Germinal center (tissue), 1 donor: ENCODE data around the gene STAT6.
"Not testable (repeated sequence)": the region's sequence is repeated elsewhere in the genome, so short reads cannot be mapped to it uniquely, and the experiment has no call there.

Source experiments
- DNase-seq: peaks from one replicate; pipeline ENCODE4 v3.0.0; 2012; ENCODE audit warnings: mixed read lengths, low spot score

The STAT6 gene

GRCh38 chr12:57126061-57126460, 14.9 kb upstream of the STAT6 start:
- DNase-seq: no peak

DNA sequence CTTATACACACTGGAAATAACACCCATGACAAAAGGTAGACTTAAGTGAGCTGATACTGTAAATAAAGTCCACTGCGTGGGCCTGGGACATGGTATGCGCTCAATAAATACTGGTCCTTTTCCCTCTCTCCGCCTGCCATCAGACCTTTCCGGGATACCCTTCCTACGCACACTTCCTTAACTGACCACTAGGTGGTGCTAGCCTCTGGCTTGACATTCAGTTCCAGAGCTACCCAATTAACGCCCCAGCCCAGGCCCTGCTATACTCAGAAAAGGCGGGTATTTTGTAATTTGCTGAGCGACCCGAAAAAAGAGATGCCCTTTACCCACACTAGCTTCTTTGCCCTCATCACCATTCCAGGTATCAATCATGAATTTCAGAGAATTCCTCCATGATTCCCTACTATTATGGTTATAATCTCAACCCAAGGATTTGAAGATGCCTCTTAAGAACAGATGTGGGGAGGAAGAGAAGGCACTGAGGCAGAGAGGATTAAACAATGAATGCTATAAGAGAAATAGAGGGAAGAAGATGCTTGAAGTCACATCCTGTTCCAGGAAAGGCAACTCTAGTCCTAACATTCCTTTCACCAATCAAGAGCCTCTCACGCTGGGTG, 13.2 kb upstream of the STAT6 start:
- DNase-seq: peak; percentile 79

DNA sequence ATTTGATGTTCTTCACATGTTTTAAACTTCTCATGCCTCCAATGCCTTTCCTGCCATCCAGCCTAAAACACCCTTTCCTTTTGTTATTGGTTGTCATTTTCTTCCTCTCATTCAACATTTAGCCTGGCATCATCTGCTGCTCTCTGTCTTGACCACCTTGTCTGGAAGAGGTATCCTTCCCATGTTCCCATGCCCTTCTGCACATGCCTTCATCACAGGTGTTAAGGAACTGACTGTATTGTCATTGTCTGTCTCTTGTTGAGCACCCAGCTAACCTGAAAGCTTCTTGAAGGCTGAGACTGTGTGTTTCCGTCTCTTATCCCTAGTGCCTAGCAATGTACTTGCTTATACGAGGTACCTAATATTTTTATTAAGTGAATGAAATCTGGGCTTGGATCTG, 12.7 kb upstream of the STAT6 start:
- no peak for DNase-seq

DNA sequence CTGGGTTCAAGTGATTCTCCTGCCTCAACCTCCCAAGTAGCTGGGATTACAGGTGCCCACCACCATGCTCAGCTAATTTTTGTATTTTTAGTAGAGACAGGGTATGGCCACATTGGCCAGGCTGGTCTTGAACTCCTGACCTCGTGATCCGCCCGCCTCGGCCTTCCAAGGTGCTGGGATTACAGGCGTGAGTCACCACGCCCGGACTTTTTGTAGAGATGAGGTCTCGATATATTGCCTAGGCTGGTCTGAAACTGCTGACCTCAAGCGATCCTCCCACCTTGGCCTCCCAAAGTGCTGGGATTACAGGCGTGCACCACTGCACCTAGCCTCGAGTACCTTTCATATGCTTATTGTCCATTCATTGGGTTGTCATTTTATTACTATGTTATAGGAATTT, 9.6 kb upstream of the STAT6 start:
- DNase-seq: not testable (repeated sequence)

- DNase-seq: no peak
Observed at GRCh38 chr12:57119294-57120085, 8.3 kb upstream of the STAT6 start.

- no peak for DNase-seq
Observed at GRCh38 chr12:57118711-57119271, 7.6 kb upstream of the STAT6 start.

DNA sequence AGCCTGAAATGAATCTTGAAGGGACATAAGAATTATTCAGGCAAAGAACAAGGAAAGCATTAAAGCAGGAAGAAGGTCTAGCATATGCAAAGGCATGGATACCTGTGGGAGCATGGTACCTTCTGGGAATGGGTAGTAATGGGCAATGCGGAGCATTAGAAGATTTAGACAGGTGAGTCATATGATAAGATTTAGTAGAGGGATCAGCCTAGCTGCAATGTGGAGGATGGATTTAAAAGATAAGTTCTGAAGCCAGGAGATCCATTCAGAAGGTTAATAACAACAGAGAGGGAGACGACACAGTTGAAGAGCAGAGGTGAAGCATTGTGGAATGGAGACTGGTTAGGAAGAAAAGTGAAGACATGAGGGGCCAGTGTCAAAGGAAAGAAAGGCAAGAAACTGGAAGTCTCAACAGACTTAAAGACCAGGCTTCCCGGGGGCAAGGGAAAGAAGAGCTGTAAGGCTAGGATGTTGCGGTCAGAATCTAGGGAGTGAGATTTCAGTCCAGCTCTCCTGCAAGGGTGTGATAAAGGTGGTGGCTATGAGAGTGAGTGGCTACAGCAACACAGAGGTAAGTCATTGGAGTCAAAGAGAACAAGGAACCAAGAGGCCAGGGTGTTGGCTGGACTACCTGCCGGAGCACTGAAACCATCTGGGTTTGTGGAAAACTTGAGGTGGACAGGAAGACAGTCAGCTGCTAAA, 5.6 kb upstream of the STAT6 start:
- DNase-seq: no peak

DNA sequence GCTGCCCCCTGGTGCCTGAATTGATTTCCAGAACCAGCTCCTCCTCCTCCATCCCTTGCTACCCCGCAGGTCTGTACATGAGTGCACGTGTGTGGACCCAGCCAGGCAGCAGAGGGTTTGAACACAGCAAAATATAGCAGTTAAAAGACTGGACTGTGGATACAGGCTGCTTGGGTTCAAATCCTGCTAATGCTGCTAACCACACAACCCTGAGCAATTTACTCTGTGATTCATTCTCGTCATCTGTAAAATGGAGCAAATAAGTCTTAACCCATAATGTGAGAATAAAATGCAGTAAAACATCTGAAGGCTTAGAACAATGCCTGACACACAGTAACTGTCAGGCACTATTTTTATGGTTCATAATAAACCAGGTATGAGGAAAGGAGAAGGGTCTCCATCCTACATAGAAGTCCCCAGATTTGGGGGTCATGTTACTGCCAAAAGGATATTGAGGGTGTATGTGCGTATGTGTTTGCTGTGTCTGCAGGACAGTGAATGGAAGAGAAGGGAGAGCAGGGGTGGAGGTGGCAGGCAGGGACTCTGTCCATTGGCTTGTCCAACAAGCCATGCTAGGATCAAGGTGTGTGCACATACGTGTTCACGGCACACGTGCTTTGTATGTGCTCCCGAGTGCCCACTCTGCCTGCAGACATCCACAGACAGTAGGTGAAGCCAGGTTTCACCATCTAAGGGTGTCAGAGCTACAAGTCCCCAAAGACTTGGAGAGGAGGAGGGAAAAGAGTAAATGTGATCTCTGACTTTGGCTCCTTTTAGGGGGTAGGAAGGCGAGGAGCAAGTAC, 1.5 kb upstream of the STAT6 start:
- DNase-seq: no peak

DNA sequence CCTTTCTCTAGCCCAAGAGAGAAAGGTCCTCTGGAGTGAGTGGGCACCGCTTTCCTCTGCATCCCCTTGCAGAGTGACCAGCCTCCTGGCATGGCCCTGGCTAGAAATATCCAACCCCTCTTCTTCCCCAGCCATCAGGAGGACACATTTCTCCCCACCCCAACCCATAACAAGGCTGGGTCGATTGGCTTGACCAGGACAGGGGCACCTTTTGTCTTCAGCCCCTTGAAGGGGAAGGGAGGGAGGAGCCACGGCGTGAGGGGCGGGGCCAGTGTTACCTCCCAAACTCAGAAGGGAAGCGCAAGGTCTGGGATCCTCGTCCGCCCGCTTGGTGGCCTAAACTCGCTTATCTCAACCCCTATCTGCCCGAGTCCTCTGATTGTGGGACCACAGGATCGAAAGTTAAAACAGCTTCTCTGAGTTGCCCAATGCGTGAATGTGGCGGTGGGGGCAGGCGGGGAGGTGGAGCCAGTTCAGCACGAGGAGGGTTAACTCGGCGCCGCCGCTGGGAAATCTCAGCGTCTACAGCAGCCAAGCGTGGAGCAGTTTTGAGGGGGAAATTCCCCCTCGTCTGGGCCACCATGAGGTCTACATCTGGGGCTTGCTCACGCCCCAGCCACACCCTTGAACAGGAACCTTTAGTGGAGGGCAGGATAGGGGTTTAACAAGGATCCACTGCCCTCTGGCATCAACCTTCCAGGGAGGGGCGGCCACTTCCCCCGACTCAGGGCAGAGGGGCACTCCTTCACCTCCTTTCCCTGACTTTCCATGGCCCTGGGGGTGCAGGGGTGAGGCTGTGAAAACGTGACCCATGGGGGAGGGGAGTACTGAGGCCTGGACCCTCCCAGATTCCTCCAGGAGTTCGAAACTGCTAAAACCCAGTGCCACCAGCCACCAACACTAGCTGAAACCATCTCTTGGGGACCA, 795 bp downstream of the STAT6 start:
- peak; percentile 68 for DNase-seq

DNA sequence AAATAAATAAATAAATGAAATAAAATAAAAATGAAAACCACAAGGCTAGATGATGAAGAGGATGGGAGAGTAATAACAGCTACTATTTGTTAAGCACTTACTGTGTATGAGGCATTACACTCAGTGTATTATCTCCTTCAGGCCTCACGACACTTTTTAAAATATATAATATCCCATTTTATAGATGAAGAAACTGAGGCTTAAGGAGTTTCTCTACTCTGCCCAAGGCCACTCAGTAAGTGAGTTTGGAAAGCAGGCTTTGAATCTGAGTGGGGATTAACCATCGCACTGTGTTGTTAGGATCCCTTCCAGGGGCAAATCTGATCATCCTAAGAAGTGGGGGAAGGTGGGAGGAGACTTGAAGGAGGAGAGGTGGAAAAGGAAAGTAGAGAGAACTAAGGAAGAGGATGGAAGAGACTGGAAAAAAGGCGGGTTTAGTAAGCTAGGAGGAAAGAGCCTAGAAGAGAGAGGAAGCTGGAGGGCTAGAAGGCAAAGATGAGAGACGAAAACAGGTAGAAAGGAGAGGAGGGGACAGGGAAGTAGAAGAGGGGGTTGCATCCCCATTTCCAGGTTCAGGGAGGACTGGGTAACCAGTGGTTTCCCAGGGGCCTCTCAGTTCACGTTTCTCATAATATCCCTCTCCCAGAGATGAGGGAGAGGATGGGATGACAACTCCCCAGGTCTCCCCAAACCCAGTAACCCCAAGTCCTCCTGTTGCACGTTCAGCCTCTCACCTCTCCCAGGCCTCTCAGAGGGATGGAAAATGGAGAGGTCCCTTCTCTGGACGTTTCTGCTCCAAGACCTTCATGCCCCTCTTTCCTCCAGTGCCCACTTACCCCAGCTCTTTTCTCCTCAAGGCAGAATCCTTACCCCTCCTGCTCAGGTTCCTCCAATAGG, 1.7 kb downstream of the STAT6 start:
- no peak for DNase-seq

- no peak for DNase-seq
Observed at GRCh38 chr12:57107456-57108155, 3.6 kb downstream of the STAT6 start.

DNA sequence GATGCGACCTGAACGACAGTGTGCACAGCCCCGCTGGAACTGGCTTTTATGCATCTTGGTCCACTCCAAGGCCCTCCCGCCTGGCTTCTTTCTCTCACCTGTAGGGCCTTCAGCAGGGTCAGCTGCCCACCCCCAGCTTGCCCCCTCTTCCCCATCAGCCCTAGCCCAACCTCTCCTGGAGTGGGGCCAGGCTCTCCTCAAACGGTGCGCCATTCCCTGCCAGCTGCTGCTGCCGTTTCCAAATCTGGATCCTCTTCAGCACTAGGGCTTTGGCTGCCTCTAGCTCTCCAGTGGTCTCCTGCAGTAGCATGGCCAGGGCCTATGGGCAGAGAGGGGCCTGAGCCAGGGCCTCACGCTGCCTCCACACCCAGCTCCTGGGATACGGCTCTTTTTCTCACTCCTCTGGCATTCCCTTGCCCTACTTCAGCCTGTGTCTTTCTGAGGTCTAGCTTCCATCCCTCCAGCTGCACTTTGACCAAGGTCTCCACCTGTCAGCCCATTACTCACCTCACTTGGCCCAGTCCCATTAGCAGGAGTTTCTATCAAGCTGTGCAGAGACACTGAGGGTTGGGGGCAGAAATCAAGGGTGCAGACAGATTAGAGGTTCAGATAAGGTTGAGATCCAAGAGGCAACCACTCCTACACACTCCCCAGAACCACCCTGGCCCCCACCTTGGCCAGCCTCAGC, 5.0 kb downstream of the STAT6 start:
- DNase-seq: no peak

- no peak for DNase-seq
Observed at GRCh38 chr12:57105011-57105753, 6.0 kb downstream of the STAT6 start.

GRCh38 chr12:57104292-57104910, 6.8 kb downstream of the STAT6 start:
- DNase-seq: no peak

DNA sequence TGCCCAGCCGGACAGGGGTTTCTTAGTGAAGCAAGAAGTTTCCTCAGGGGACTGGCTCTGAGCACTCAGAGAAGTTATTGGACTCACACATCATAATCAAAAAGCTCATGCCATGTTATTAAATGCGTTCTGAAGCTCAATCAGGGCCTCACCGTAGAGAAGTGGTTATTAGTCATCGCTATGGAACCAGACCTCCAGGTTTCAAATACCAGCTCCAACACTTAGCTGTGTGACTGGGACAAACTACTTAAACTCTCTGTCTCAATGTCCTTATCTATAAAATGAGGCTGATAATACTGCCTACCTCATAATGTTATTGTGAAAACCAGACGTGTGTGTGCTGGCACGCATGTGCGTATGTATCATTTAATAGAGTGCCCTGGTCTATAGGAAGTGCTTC, 7.3 kb downstream of the STAT6 start:
- no peak for DNase-seq

DNA sequence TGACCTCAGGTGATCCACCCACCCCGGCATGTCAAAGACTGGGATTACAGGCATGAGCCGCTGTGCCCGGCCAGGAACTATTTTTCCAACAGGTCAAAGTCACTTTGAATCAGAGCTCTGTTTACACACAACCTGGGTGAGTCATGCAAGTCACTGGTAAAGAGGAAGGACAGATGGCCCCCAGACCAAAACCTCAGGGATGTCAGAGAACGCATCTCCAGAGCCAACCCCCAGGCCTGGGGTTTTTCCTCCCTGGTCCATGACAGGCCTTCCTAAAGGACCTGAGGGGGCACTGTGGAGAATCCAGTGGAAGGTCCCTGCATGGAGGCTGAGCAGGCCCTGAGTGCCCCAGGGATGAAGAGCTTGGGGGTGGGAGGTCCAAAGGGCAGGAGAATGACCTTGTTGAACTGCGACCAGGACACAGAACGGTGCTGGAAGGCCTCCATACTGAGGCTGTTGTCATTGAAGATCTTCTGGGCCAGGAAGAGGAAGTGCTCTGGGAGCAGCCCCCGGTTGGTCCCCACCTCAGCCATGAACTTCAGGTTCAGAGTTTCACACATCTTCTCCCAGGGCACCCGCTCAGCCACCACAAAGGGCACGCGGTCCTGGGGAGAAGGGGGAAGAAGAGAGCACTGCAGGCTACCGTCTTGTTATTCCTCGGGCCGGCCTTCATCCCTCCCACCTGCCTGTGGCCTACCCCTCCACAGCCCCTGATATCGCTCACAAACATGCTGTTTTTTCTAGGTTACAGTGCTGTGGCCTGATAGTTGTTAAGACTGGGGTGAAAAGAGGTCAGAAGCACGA, 9.1 kb downstream of the STAT6 start:
- DNase-seq: no peak

GRCh38 chr12:57099766-57100165, 11.4 kb downstream of the STAT6 start:
- peak; percentile 0 for DNase-seq
